GM19193 (cell line): Measurements from ENCODE around the gene SLC46A1.

Experiments
- POLR2A ChIP-seq: IDR thresholded peaks from 4 replicates; pipeline ENCODE4 v1.6.1; 2011; ENCODE audit not compliant: insufficient read depth, insufficient read length; ENCODE audit errors: extremely low read depth

Gene SLC46A1

DNA sequence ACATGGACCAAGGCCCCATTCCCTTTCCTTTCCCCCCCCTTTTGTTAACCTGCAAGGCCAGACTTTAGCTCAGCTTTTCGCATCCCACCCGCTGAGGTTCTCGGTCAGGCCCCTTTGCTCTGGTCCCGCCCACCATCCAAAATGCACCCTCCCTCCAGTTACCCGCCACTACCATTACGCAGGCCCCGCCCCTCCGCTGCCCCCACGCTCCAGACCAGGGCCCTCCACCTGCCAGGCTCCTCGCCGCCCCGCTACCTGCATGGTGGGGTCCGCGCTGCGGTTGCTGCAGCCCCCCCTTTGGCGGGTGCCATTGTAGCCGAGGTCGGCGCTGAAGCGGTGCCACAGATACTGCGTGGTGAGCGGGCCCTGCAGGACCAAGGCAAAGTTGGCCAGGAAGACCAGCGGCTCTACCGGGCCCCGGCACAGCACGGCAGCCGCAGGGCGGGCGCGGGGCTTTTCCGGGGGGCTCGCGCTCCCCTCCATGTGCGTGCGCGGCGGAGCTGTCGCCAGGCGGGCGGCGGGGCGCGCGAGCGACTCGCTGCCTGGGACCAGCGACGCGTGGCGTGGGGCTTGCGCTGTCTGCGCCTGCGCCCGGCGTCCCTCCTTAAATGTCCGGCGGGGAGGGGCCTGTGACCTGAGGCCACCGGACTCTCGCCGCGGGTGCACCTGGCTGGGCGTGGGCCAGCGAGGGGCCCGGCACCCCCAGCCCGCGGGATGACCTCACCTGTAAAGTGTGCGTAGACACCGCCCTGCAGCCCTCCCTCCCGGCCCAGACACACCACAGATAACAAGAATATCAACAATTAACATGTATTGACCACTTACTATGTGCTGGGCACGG, at the start of gene SLC46A1:
SLC46A1 (minus strand) TSS at position 581 of the 841 bp plus-strand sequence; CDS start at position 483, 98 bp downstream.
- peak; percentile 43 for TF ChIP-seq POLR2A

DNA sequence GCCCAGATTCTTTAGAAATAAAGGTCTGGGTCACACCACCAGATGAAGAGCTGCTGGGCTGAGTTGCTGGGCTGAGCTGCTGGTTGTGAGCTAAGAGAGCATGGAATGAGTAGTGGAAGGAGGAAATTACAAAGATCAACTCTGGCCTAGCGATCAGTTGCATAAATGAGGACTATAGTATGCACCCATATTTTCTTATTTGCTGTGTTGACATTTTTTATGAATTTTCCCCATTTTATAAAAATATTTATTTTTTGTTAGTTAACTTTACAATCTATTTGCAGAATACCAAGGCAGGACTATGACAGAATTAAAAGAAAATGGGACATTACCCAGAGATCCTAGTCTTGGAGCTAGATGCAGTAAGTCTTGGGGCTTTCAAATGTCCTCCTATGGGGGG, 43.8 kb upstream of the SLC46A1 start:
- no peak for TF ChIP-seq POLR2A

DNA sequence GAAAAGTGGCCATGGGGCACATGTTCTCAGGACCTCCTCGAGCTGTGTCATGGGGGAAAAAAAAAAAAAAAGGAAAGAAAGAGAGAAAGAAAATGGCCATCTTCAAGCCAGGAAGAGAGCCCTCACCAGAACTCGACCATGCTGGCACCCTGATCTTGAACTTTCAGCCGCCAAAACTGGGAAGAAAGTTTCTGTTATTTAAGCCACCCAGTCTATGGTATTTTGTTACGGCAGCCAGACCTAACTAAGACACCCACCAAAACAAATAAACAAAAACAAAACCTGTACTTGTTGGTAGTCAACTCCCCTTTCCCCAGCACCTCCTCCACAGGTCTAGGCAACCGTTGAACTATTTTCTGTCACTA, 41.4 kb upstream of the SLC46A1 start:
- no peak for TF ChIP-seq POLR2A

GRCh38 chr17:28446716-28447395, 40.8 kb upstream of the SLC46A1 start:
- TF ChIP-seq POLR2A: no peak

DNA sequence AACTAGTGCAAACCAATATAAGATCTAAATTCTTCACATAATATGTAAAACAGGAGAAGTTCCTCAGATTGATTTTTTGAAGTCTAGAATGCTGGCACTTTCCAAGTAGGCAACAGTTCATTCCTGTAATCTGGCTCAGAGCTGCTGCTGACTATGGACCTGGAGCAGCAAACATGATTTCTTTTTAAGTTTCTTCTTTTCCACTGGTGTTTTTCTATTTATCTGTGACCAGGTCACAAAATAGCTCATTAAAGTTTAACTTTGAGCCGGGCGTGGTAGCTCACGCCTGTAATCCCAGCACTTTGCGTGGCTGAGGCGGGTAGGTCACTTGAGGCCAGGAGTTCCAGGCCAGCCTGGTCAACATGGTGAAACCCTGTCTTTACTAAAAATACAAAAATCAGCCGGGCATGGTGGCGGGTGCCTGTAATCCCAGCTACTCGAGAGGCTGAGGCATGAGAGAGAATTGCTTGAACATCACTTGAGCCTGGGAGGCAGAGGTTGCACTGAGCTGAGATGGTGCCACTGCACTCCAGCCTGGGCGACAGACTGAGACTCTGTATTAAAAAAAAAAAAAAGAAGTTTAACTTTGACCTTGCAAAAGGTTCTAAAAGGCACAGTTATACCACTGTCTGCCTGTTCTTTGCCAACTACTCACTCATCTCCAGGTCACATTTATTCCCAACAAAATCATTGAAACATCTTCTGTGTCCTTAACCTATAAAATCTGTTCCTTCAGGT, 38.1 kb upstream of the SLC46A1 start:
- TF ChIP-seq POLR2A: no peak

GRCh38 chr17:28433721-28434120, 27.7 kb upstream of the SLC46A1 start:
- no peak for TF ChIP-seq POLR2A

GRCh38 chr17:28427371-28427770, 21.4 kb upstream of the SLC46A1 start:
- TF ChIP-seq POLR2A: no peak

GRCh38 chr17:28426081-28426519, 20.1 kb upstream of the SLC46A1 start:
- no peak for TF ChIP-seq POLR2A

GRCh38 chr17:28425206-28425605, 19.2 kb upstream of the SLC46A1 start:
- TF ChIP-seq POLR2A: no peak

GRCh38 chr17:28421787-28422305, 15.8 kb upstream of the SLC46A1 start:
- TF ChIP-seq POLR2A: no peak

DNA sequence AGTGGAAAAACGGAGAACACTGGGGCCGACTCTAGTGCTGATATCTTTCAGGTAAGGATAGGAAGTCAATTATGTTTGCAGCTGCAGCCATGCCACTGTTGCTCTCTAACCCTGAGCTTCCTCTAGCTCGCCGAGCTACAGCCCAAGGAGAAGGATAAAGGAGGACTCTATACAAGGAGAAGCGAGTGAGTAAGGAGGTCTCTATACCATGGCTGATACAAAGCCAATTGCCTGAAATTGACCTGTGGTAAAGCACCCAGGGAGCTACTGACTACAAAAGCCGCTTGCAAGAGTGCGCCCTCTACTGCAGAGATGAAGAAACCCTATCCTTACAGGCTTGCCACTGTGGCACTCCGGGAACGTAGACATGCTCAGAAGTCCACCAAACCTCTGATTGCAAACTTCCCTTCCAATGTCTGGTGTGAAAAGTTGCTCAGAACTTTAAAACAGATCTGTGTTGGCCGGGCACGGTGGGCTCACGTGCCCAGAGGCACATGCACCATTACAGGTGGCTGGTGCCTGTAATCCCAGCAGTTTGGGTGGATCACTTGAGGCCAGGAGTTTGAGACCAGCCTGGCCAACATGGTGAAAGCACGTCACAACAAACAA, 10.8 kb upstream of the SLC46A1 start:
- no peak for TF ChIP-seq POLR2A

- TF ChIP-seq POLR2A: no peak
These were observed 9.9 kb upstream of the SLC46A1 start for GRCh38 chr17:28415886-28416285.

DNA sequence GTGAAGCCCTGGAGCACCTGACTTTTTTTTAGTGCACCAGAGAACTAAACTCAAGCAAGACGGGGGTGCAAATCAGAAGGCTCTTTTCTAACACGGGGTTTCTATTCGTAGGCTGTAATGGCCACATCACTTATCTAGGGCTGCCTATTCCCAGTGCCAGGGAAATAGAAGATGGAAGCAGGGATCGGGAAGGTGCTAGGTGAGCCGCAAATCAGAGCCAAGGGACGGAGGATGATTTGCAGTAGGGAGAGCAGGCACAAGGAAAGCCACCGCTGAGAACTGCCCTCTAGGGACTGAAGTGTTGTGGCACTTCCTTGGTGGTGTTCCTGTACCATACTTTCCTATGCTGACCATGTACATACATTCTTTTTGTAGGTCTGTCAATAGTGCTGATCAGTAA, 7.8 kb upstream of the SLC46A1 start:
- TF ChIP-seq POLR2A: no peak

DNA sequence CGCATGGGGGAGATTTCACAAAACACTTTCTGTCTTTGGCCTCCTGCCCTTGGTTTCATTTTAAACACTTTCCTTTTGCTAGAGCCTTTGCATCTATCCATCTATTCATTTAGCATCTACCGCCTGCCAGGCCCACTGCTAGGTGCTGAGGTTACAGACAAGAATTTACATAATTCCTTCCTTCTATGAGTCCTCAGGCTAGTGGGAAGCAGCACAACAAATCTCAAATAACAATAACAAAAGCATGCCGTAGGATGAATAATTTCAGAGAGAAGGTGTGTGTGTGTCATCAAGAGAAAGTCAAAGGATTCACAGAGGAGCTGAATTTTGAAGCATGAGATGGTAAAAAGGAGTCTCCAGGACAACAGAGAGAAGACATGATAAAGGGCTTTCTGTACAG, 6.1 kb upstream of the SLC46A1 start:
- TF ChIP-seq POLR2A: no peak

- TF ChIP-seq POLR2A: no peak
These were observed 1.9 kb upstream of the SLC46A1 start for GRCh38 chr17:28407974-28408306.
